WTC11 (cell line): ENCODE data around the gene C1QL4. TPM values are rescaled to one million over a fixed set of nuclear protein-coding genes. Genes with fewer than 3 reads are reported as not detected.

Experiments used
- ATAC-seq: fragments of 200-7000 bp; cut with Tn5 transposase; 2 replicates; pipeline ENCODE4 v1.10.0; 2021; ENCODE audit warnings: mild to moderate bottlenecking, moderate library complexity
- CTCF ChIA-PET: fragments of 300-600 bp; sonication (Branson Sonifier 250); formaldehyde crosslinking; loops from one replicate; lab custom pipeline; 2021; ENCODE audit warnings: antibody characterized with exemption; lab: Charles Lee
- POLR2A ChIA-PET: fragments of 350-600 bp; sonication (Branson Sonifier 250); formaldehyde crosslinking; loops from one replicate; lab custom pipeline; 2021; ENCODE audit warnings: antibody characterized with exemption; lab: Charles Lee
- DNase-seq: peaks from one replicate; pipeline ENCODE4 v3.0.0; 2021; ENCODE audit warnings: low spot score
- H3K27ac Mint-ChIP-seq: 2 replicates; pipeline ENCODE4 v1.8.0; 2021; ENCODE audit warnings: mixed read lengths
- H3K27me3 Mint-ChIP-seq: 2 replicates; pipeline ENCODE4 v1.8.0; 2021; ENCODE audit warnings: low read depth, mild to moderate bottlenecking, moderate library complexity, mixed read lengths
- H3K36me3 Mint-ChIP-seq: 2 replicates; pipeline ENCODE4 v1.8.0; 2021; ENCODE audit warnings: mixed read lengths
- H3K4me1 Mint-ChIP-seq: 2 replicates; pipeline ENCODE4 v1.8.0; 2022; ENCODE audit warnings: mixed read lengths
- H3K4me3 Mint-ChIP-seq: 2 replicates; pipeline ENCODE4 v1.8.0; 2021; ENCODE audit warnings: mild to moderate bottlenecking, moderate library complexity, mixed read lengths
- H3K9me3 Mint-ChIP-seq: 2 replicates; pipeline ENCODE4 v1.8.0; 2021; ENCODE audit warnings: mixed read lengths
- ARID4B ChIP-seq: sonication (generic); formaldehyde crosslinking; IDR thresholded peaks from 2 replicates; pipeline ENCODE4 v1.8.0; 2023; ENCODE audit warnings: missing genetic modification reagents, mild to moderate bottlenecking, borderline replicate concordance
- CBFB ChIP-seq: sonication (generic); formaldehyde crosslinking; IDR thresholded peaks from 2 replicates; pipeline ENCODE4 v1.8.1; 2022; ENCODE audit warnings: mild to moderate bottlenecking, low read depth, missing genetic modification reagents
- CREM ChIP-seq: sonication (generic); formaldehyde crosslinking; IDR thresholded peaks from 2 replicates; pipeline ENCODE4 v1.8.1; 2022; ENCODE audit warnings: mild to moderate bottlenecking, missing genetic modification reagents, moderate library complexity
- ERG ChIP-seq: fragments of 250-450 bp; sonication (Bioruptor Pico); IDR thresholded peaks from 2 replicates; pipeline ENCODE4 v1.8.0; 2021; ENCODE audit warnings: mild to moderate bottlenecking
- FOXP4 ChIP-seq: sonication (generic); formaldehyde crosslinking; IDR thresholded peaks from 2 replicates; pipeline ENCODE4 v1.8.0; 2022; ENCODE audit warnings: mild to moderate bottlenecking, missing genetic modification reagents
- IRF2 ChIP-seq: sonication (generic); formaldehyde crosslinking; IDR thresholded peaks from 2 replicates; pipeline ENCODE4 v1.8.0; 2022; ENCODE audit warnings: low read depth, missing genetic modification reagents, borderline replicate concordance
- NFATC4 ChIP-seq: fragments of 250-450 bp; sonication (Bioruptor Pico); IDR thresholded peaks from 2 replicates; pipeline ENCODE4 v1.9.0; 2021; ENCODE audit warnings: mild to moderate bottlenecking
- NR1H2 ChIP-seq: sonication (generic); formaldehyde crosslinking; IDR thresholded peaks from 2 replicates; pipeline ENCODE4 v1.9.0; 2021; ENCODE audit warnings: mild to moderate bottlenecking, moderate library complexity, missing genetic modification reagents
- NR2C2 ChIP-seq: sonication (generic); formaldehyde crosslinking; IDR thresholded peaks from 2 replicates; pipeline ENCODE4 v1.8.0; 2022; ENCODE audit warnings: mild to moderate bottlenecking, missing genetic modification reagents
- PRRX2 ChIP-seq: fragments of 250-450 bp; sonication (Bioruptor Pico); IDR thresholded peaks from 2 replicates; pipeline ENCODE4 v1.8.0; 2021; ENCODE audit warnings: mild to moderate bottlenecking
- RORB ChIP-seq: fragments of 250-450 bp; sonication (Bioruptor Pico); IDR thresholded peaks from 2 replicates; pipeline ENCODE4 v1.9.0; 2021; ENCODE audit warnings: mild to moderate bottlenecking
- SMAD4 ChIP-seq: sonication (generic); formaldehyde crosslinking; IDR thresholded peaks from 2 replicates; pipeline ENCODE4 v1.8.0; 2022; ENCODE audit warnings: mild to moderate bottlenecking, missing genetic modification reagents
- SP1 ChIP-seq: sonication (generic); formaldehyde crosslinking; conservative IDR thresholded peaks from 2 replicates; pipeline ENCODE4 v1.8.1; 2022; ENCODE audit warnings: missing genetic modification reagents
- USF1 ChIP-seq: sonication (generic); formaldehyde crosslinking; IDR thresholded peaks from 2 replicates; pipeline ENCODE4 v1.8.0; 2022; ENCODE audit warnings: mild to moderate bottlenecking, missing genetic modification reagents
- ZNF138 ChIP-seq: sonication (generic); formaldehyde crosslinking; conservative IDR thresholded peaks from 2 replicates; pipeline ENCODE4 v1.8.1; 2022; ENCODE audit warnings: mild to moderate bottlenecking, moderate library complexity, missing genetic modification reagents
- ZNF219 ChIP-seq: sonication (generic); formaldehyde crosslinking; IDR thresholded peaks from 2 replicates; pipeline ENCODE4 v1.8.0; 2023; ENCODE audit warnings: missing genetic modification reagents, mild to moderate bottlenecking, borderline replicate concordance
- ZNF263 ChIP-seq: sonication (generic); formaldehyde crosslinking; IDR thresholded peaks from 2 replicates; pipeline ENCODE4 v1.8.1; 2022; ENCODE audit warnings: low read depth, mild to moderate bottlenecking, moderate library complexity, missing genetic modification reagents
- ZNF416 ChIP-seq: fragments of 250-450 bp; sonication (Bioruptor Pico); IDR thresholded peaks from 2 replicates; pipeline ENCODE4 v1.9.0; 2021; ENCODE audit warnings: mild to moderate bottlenecking, inconsistent platforms
- total RNA-seq: library from RNA; stranded (reverse); gene quantifications from 3 replicates; pipeline ENCODE4 v1.2.3, GENCODE V29; 2021
- TF ChIP-seq, protein P1 (sequence below): fragments of 200-600 bp; IDR thresholded peaks from 2 replicates; pipeline ENCODE4 v1.8.0; 2022; ENCODE audit warnings: antibody characterized with exemption
- TF ChIP-seq, protein P2 (sequence below): sonication (generic); formaldehyde crosslinking; conservative IDR thresholded peaks from 2 replicates; pipeline ENCODE4 v1.8.1; 2022; ENCODE audit warnings: mild to moderate bottlenecking, missing genetic modification reagents
- TF ChIP-seq, protein P3 (sequence below): sonication (generic); formaldehyde crosslinking; IDR thresholded peaks from 2 replicates; pipeline ENCODE4 v1.8.1; 2022; ENCODE audit warnings: low read depth, mild to moderate bottlenecking, moderate library complexity, missing genetic modification reagents, borderline replicate concordance
- TF ChIP-seq, protein P4 (sequence below): fragments of 250-450 bp; sonication (Bioruptor Pico); IDR thresholded peaks from 2 replicates; pipeline ENCODE4 v1.9.0; 2021; ENCODE audit warnings: moderate library complexity, mild to moderate bottlenecking, inconsistent platforms, borderline replicate concordance

C1QL4 gene
- total RNA-seq, 1 experiment from 2014 or later = 1.2 TPM

- Mint-ChIP-seq H3K4me1 (no peaks in the 10 kb centered on the region), H3K27me3 (peaks cover 62% of the 10 kb centered on the region), H3K27ac (no peak overlapping the region), H3K4me3 (no peak overlapping the region), H3K9me3 (no peaks in the 10 kb centered on the region), H3K36me3 (no peaks in the 10 kb centered on the region)
- ChIA-PET POLR2A (no interaction called here), CTCF (interaction anchor here (0.5 to 4.3 kb wide), 8 partner anchors 10 to 216 kb away, joined by 3 to 18 read pairs (median 5); partner anchors contain the start of genes DNAJC22, PRPH and TROAP)
- DNase-seq (no peak), ATAC-seq (no peak)
- TF ChIP-seq, protein P1, sequence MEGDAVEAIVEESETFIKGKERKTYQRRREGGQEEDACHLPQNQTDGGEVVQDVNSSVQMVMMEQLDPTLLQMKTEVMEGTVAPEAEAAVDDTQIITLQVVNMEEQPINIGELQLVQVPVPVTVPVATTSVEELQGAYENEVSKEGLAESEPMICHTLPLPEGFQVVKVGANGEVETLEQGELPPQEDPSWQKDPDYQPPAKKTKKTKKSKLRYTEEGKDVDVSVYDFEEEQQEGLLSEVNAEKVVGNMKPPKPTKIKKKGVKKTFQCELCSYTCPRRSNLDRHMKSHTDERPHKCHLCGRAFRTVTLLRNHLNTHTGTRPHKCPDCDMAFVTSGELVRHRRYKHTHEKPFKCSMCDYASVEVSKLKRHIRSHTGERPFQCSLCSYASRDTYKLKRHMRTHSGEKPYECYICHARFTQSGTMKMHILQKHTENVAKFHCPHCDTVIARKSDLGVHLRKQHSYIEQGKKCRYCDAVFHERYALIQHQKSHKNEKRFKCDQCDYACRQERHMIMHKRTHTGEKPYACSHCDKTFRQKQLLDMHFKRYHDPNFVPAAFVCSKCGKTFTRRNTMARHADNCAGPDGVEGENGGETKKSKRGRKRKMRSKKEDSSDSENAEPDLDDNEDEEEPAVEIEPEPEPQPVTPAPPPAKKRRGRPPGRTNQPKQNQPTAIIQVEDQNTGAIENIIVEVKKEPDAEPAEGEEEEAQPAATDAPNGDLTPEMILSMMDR = no peak
- TF ChIP-seq NR1H2 (no peak), ZNF219 (CRISPR knock-in tag) (no peak), ERG (no peak), ARID4B (no peak), NFATC4 (CRISPR knock-in tag) (no peak), USF1 (CRISPR knock-in tag) (no peak), CBFB (CRISPR knock-in tag) (no peak), NR2C2 (CRISPR knock-in tag) (no peak), ZNF416 (no peak)
- TF ChIP-seq, protein P2, sequence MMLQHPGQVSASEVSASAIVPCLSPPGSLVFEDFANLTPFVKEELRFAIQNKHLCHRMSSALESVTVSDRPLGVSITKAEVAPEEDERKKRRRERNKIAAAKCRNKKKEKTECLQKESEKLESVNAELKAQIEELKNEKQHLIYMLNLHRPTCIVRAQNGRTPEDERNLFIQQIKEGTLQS (CRISPR knock-in tag) = no peak
- TF ChIP-seq, protein P3, sequence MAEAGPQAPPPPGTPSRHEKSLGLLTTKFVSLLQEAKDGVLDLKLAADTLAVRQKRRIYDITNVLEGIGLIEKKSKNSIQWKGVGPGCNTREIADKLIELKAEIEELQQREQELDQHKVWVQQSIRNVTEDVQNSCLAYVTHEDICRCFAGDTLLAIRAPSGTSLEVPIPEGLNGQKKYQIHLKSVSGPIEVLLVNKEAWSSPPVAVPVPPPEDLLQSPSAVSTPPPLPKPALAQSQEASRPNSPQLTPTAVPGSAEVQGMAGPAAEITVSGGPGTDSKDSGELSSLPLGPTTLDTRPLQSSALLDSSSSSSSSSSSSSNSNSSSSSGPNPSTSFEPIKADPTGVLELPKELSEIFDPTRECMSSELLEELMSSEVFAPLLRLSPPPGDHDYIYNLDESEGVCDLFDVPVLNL (CRISPR knock-in tag) = no peak
- TF ChIP-seq, protein P4, sequence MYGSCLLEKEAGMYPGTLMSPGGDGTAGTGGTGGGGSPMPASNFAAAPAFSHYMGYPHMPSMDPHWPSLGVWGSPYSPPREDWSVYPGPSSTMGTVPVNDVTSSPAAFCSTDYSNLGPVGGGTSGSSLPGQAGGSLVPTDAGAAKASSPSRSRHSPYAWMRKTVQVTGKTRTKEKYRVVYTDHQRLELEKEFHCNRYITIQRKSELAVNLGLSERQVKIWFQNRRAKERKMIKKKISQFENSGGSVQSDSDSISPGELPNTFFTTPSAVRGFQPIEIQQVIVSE (CRISPR knock-in tag) = no peak
Measured at GRCh38 chr12:49304161-49304560, 32.8 kb downstream of the C1QL4 start.

DNA sequence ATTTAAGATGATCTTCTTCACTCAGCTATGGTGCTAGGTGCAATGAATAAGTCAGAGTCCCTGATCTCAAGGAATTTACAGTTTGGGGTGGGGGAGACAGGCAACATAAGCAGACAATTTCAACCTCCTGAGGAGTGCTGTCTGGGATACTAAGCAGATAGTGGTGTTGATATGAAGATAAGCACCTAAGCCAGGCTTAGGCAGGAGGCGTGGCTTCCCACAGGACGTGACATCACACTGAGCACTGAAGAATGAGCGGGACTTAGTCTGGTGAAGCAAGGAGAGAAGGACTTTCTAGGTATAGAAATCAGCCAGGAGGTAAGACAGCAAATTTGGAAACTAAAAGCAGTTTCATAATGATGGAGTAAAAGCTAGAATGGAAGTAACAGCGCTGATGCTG, 35.2 kb downstream of the C1QL4 start:
- Mint-ChIP-seq H3K27me3 (peaks cover 81% of the 10 kb centered on the region), H3K9me3 (no peaks in the 10 kb centered on the region), H3K4me3 (no peak overlapping the region), H3K4me1 (0 out of 2 replicates have a peak, but pooled peaks cover 6% of the 10 kb centered on the region), H3K36me3 (no peaks in the 10 kb centered on the region), H3K27ac (no peak overlapping the region)
- CTCF ChIA-PET = interaction anchor here (1.0 to 4.3 kb wide), 2 partner anchors 9 to 46 kb away, joined by 4 to 18 read pairs; partner anchors contain the start of gene DNAJC22
- ATAC-seq (no peak), DNase-seq (no peak)
- POLR2A ChIA-PET = no interaction called here
- no peak for TF ChIP-seq ZNF138
- TF ChIP-seq PRRX2 (CRISPR knock-in tag) = no peak
- TF ChIP-seq, protein P3 (CRISPR knock-in tag) = no peak
- no peak for TF ChIP-seq RORB (CRISPR knock-in tag)
- TF ChIP-seq ZNF263 (CRISPR knock-in tag) = no peak
- no peak for TF ChIP-seq FOXP4 (CRISPR knock-in tag)
- no peak for TF ChIP-seq CREM (CRISPR knock-in tag)
- TF ChIP-seq IRF2 (CRISPR knock-in tag) = no peak
- TF ChIP-seq SMAD4 (CRISPR knock-in tag) = no peak
- no peak for TF ChIP-seq SP1 (CRISPR knock-in tag)
